ENCODE measurements around the gene CEP170B.

DNA sequence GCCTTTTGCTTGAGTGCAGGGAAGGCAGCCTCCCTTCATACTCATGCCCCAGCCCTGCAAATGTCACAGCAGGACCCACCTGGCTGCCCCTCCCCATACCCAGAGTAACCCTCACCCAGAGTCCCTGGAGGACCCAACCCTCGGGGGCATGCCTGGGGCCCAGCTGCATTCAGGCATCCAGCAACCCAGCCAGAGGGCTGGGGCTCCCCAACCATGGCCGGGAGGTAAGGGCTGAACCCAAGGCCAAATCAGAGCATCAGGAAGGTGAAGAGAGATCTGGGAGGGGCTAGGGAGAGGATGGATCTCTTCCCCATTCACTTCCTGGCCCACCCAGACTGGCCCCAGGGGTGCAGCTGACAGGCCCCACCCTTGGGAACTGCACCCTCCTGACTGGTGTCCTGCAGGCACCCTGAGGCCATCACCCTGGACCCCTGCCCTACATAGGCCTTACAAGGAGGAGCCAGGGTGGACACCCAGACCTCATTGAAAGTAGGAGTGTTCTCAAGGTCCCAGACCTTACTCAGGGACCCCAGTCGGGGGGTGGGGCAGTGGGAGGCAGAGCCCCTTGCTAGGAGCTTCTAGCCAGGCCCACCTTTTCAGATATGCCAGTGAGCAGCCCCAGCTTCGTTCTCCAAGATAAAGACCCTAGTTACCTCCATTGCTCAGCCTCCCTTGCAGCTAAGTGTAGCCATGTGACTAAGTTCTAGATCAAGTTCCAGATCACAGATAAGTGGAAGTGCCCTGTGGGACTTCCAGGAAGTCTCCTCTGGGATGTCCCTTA, 58.8 kb downstream of the CEP170B start:
- TF ChIP-seq EZH2 (IDR thresholded peaks at IDR 0.05; ENCODE audit: insufficient read depth, poor library complexity, severe bottlenecking) (no peak), EZH2phosphoT487 (IDR thresholded peaks at IDR 0.05; ENCODE audit: insufficient read depth, low read depth) (no peak)

Data from GM23248 (cell line).